Stimulated activated CD8-positive, alpha-beta memory T cell treated with anti-CD3 and anti-CD28 coated beads, Interleukin-2, amount 100 ng/mL, for 48 hours (primary cell): ENCODE results near the gene FLNB.

ENCODE experiments used
- DNase-seq, 2 donors: peaks; one replicate each; pipeline ENCODE4 v3.0.0-alpha.2; 2020; ENCODE audit warnings: low read depth in 2 of 2

FLNB gene

DNA sequence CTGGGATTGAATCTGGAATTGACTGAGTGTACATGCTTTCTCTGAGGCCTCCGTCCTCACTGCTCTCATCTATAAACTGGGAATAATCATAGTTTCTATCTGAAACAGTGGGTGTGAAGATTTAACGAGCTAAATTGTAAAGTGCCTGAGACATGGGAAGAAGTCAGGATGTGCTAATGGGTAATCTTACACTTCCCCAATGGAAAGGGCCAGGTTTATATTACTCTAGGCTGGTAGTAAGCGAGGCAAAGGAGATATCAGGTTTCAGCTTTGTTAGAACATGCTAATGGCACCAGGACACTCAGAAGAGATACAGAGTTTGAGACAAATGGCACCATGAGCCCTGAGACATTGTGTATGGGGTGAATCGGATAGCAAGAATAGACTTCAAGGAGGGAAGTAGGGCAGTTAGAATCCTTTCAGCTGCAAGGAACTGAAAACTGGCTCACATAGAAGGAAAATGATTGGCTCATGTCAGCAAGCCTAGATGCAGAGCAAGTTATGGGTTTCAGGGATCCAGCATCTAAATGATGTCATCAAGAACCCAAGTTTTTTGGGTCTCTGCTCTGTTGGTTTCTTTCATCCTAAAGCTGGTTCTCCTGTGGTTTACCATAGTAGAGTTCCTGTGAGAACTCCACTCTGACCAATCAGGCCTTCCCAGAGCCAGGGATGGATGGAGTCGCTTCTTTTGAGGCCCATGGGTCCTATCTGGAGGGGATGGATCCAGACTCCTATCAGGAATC is 21.8 kb downstream of the FLNB start:
- no peak for DNase-seq

DNA sequence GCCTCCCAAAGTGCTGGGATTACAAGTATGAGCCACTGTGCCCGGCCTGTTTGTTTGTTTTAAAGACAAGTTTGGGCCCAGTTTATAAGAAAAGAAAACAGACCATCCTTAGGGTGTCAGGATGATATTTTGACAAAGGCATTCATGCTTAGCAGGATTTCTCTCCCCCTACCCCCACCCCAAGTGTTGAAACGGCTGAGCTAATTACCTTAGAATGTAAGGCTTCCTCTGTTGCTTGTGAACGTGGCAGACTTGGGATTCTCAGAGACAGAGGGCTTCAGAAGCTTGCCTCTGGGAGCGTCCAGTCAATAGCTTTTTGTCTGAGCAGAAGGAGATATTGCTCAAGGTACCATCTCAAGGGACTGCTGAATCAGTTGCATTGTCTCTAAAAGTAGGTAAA is 24.0 kb downstream of the FLNB start:
- DNase-seq, result no peak

- DNase-seq, result peak in 1 of 2 donors; percentile 14
These were observed 26.7 kb downstream of the FLNB start for GRCh38 chr3:58034738-58035523.

DNA sequence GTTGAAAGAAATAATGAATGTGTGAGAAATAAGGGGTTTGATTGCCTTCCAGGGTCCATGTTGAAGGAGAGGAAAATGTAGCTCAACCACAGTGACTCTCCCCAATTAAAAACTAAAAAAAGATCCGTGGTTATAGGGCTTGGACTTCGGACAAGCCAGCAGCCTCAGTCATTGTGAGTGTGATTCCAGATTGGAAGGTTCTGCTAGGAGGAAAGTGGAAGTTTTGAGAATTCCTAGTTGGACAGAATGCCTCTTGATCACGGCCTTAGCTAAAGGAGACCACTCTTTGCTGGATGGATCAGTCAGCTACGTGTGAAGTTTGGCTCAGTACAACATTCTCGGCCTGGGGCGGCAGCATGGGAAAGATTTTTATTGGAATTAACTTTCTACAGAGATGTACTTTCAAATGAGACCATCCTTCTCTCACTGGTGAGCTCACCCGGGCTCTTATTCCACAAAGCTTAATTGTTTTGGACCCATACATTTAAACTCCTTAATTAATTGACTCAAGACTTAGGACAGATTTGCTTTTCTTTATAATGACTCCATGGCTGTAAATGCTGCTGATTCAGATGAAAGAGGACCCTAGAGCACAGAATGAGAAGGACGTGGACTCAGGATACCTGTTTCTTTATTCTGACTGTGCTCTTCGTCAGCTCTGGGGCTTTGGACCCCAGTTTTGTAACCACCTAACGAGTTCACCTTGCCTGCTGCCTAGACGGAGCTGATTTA is 27.5 kb downstream of the FLNB start:
- no peak for DNase-seq

GRCh38 chr3:58036293-58037032 is 28.2 kb downstream of the FLNB start:
- DNase-seq, result no peak

DNA sequence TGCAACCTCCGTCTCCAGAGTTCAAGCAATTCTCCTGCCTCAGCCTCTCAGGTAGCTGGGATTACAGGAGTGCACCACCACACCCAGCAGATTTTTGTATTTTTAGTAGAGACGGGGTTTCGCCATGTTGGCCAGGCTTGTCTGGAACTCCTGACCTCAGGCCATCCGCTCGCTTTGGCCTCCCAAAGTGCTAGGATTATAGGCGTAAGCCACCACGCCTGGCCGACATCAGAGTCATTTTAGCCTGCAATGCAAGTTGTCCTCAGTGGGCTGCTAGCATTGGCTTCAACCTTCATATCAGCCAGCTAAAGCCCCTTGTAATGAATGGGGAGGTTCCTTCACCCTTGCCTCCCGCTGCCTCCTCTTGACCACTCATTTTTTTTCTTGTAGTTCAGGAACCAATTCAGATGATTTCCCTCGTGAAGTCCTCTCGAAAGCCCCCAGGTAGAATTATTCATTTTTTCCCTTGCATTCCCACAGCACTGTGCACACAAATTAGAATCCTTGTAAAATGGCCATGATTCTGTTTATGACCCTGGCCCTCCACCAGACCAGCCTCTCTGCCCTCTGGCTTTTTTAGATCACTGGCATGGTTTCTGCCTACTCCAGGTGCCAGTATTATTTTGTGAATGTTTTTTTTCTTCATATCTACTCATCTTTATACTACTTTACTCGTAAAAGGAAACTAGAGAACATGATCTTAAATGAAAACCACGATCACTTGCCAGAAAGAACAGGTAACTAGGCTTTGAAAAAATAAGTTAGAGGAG is 29.1 kb downstream of the FLNB start:
- no peak for DNase-seq

DNA sequence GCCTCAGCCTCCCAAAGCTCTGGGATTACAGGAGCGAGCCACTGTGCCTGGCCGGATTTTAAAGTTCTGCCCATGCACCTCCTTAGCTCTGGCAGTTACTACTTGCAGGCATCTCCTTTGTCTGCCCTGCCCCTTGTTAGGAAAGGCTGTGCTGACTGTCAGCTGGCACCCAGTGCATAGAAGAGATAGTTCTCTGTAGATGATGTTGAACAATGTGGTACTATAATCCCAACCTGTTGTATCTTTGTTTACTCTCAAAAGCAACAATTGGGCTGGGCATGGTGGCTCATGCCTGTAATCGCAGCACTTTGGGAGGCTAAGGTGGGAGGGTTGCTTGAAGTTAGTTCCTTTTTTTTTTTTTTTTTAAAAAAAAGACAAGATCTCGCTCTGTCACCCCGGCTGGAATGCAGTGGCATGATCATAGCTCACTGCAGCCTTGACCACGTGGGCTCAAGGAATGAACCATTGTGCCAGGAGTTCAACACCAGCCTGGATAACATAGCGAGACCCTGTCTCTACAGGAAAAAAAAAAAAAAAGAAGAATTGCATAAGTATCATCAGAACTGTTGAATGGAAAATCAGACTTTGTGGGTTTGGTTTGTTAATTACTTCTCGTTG is 30.6 kb downstream of the FLNB start:
- DNase-seq, result no peak

DNA sequence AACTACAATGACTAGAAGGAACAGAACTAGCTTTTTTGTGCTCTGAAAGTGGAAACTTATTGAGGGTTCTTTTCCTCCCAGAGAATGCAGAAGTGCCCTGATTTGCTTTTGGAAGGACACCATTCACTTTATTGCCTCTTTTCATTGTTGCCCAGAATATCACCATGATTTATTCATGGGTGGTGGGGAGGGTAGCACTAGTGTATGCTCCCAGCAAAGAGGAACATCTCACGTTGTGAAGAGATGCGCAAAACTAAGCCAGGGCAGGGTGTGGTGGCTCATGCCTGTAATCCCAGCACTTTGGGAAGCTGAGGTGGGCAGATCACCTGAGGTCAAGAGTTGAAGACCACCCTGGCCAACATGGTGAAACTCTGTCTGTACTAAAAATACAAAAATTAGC is 31.4 kb downstream of the FLNB start:
- no peak for DNase-seq

GRCh38 chr3:58041182-58041825 is 33.1 kb downstream of the FLNB start:
- DNase-seq, result no peak

GRCh38 chr3:58041826-58042324 is 33.7 kb downstream of the FLNB start:
- no peak for DNase-seq

GRCh38 chr3:58042947-58043707 is 34.9 kb downstream of the FLNB start:
- no peak for DNase-seq

DNA sequence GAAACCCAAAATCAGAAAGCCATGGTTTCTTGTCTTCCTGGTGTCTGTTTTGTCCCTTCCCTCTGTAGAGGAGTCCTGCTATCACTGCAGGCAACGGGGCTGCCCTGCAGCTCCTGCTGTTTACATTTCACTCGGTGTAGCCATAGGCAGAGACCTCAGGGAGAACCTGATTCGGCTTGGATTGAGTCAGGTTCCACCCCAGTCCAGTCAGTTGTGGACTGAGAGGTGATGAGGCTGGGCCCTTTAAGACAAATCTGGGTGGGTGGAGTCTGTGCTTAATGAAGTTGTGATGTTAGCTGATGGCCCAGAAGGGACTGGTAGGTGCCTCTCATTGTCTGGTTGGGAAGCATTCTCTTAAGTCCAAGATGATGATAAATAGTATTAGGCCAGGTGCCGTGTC is 35.7 kb downstream of the FLNB start:
- no peak for DNase-seq

GRCh38 chr3:58044691-58045483 is 36.7 kb downstream of the FLNB start:
- DNase-seq, result no peak

GRCh38 chr3:58047826-58048225 is 39.6 kb downstream of the FLNB start:
- no peak for DNase-seq

DNA sequence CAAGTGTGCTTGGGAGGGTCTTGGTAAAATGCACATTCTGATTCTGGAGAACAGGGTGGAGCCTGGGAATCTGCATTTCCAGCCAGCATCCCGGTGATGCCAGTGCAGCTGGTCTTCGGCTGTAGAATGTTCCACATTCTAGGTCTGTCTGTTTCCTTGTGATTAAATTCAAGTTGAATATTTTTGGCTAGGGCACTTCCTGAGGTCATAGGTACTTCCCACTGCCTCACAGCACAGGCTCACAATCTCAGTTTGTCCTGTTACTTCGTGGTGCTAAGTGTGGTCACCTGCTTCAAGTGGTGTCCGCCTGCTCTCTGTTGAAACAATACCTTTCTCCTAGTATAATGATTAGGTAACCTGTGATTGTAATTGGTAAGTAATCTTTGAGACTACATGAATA is 40.1 kb downstream of the FLNB start:
- no peak for DNase-seq

DNA sequence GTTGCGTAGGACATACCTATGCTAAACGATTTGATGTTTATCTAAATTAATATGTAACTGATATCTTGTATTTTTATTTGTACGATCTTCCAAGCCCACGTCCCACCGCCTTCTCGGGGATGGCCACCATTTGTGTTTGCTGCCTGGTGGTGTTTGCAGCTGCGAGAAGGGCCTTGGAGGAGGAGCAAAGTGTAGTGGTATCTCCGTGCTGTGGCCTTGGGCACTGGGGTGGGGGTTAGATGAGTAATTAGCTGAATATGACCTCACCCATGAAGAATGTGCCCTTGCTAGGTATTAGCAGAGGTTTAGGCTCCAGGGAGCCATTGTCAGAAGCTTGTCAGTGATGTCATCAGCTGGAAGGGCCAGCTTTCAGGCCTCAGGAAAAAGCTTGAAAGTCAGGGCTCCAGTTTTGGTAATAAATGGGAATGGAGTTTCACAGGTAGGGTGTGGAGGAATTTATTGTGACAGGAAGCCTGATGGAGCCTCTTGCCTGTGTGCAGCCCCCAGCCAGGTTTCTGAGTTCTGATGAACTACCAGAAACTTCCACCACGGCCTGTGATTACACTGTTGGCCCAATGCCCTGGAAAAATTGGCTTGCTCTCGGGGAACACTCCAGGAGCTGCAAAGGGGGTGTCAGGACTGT is 41.0 kb downstream of the FLNB start:
- DNase-seq, result no peak

DNA sequence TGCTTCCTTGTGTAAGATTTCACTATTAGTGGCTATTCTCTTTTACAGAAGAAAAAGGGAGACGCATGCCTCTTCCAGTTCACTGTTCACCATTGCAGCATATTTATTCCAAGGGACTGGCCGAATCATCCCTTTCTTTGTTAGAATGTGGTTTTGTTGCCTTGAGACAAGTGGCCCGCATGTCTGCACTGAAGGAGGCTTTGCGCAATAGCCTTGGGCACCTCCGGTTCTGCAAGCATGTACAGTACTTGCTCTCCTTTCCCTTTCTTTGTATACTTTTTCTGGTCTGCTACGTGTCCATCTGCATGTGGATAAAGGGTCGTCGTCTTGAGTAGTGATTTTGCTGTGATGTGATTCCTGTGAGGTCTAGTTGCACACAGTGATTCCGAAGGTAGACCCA is 43.0 kb downstream of the FLNB start:
- DNase-seq, result no peak
